Transverse colon (tissue), 4 donors: ENCODE measurements around the gene PRKACB. TPM values are rescaled to one million over a fixed set of nuclear protein-coding genes. Genes with fewer than 3 reads are reported as not detected.

Experiments used
- small RNA-seq, 4 donors: library from RNA; depleted of rRNA; stranded (forward); fragments of <200 nt; gene quantifications; one replicate each; pipeline ENCODE3, GENCODE V24; 2016
- total RNA-seq, 4 donors: library from RNA; depleted of rRNA; stranded (reverse); fragments of >200 nt; gene quantifications; one replicate each; pipeline ENCODE4 v1.1.0, GENCODE V29; 2016

PRKACB gene
- total RNA-seq, 4 donors from 2014 or later: 34.6 to 115 (median 79.2) TPM

Small RNA genes within 50 kb of the gene (small RNA-seq; reads per million reads assigned to genes)
- gene AL450063.1 (0 to 0.12 (median 0) reads per million in 4 donors), gene RF00410 (0 reads per million in 4 donors)

Other genes starting within 250 kb of the PRKACB start
- gene TTLL7, start 145.1 kb upstream of the PRKACB start, total RNA-seq: 1 to 10 TPM; 2.7 to 9.5 (median 4.2) TPM
- gene SAMD13, start 157.4 kb downstream of the PRKACB start, total RNA-seq: 10 to 100 TPM in 3 of 4 donors, 1 to 10 TPM in 1; 2.2 to 17.8 (median 13.9) TPM